Measurements from ENCODE around the gene TSPAN18.

Gene TSPAN18

DNA sequence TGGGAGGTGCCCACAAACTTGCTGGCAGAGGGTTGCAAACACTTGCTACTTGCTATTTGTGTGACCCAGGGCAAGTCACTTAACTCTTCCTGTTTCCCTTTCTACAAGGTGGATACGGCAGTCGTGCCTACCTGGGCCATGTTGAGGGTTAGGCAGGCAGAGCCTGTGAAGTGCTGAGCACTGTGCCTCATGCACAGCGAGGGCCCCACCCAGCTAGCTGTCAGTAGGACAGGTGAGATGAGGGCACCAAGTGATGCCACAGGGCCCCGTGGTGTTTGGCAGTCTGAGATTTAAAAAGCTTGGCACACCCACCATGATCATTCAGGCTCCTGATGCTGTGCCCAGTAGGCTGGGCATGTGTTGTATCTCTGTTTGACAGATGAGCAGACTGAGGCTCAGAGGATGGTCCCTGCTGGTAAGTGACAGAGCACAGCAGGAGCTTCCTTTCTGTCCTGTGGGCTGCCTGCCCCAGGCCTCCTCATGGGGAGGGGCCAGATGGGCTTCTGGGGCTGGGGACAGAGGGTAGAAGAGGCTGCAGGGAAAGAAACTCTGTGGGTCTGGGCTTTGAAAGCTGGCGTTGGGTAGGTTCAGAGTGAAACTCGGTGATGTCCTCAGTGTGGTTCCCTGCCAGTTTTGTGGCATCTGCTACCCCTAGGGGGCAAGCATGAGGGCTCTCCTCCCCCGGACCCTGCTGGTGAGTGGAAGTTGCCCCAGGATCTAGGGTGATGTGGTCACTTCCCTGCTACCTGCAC is 59.3 kb downstream of the TSPAN18 start (continued):
- TF ChIP-seq ZBTB1 (tag by site-specific recombination; IDR thresholded peaks at IDR 0.05) (no peak), ZIC2 (tag by site-specific recombination; IDR thresholded peaks at IDR 0.05) (peak; percentile 68)
- TF ChIP-seq, protein P1, sequence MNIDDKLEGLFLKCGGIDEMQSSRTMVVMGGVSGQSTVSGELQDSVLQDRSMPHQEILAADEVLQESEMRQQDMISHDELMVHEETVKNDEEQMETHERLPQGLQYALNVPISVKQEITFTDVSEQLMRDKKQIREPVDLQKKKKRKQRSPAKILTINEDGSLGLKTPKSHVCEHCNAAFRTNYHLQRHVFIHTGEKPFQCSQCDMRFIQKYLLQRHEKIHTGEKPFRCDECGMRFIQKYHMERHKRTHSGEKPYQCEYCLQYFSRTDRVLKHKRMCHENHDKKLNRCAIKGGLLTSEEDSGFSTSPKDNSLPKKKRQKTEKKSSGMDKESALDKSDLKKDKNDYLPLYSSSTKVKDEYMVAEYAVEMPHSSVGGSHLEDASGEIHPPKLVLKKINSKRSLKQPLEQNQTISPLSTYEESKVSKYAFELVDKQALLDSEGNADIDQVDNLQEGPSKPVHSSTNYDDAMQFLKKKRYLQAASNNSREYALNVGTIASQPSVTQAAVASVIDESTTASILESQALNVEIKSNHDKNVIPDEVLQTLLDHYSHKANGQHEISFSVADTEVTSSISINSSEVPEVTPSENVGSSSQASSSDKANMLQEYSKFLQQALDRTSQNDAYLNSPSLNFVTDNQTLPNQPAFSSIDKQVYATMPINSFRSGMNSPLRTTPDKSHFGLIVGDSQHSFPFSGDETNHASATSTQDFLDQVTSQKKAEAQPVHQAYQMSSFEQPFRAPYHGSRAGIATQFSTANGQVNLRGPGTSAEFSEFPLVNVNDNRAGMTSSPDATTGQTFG (tag by site-specific recombination; IDR thresholded peaks at IDR 0.05; ENCODE audit: borderline replicate concordance) = no peak

- no peaks in the 10 kb centered on the region for H3K9me3 ChIP-seq (ENCODE audit: control insufficient read depth, insufficient read depth, low read depth, low read length)
- no peak overlapping the region for H3K4me3 ChIP-seq (ENCODE audit: low read depth, low read length)
- TF ChIP-seq ZSCAN30 (tag by site-specific recombination; IDR thresholded peaks at IDR 0.05) (no peak), ZNF157 (tag by site-specific recombination; IDR thresholded peaks at IDR 0.05) (no peak), ZNF518A (tag by site-specific recombination; conservative IDR thresholded peaks at IDR 0.05; ENCODE audit: low read depth) (no peak)
- TF ChIP-seq, protein P2, sequence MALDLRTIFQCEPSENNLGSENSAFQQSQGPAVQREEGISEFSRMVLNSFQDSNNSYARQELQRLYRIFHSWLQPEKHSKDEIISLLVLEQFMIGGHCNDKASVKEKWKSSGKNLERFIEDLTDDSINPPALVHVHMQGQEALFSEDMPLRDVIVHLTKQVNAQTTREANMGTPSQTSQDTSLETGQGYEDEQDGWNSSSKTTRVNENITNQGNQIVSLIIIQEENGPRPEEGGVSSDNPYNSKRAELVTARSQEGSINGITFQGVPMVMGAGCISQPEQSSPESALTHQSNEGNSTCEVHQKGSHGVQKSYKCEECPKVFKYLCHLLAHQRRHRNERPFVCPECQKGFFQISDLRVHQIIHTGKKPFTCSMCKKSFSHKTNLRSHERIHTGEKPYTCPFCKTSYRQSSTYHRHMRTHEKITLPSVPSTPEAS (tag by site-specific recombination; IDR thresholded peaks at IDR 0.05) = no peak
- no peaks in the 10 kb centered on the region for H3K36me3 ChIP-seq (ENCODE audit: control insufficient read depth in 2 of 2, insufficient read depth in 1 of 2, low read length in 2 of 2)
- POLR2A ChIA-PET = no interaction called here
- CTCF ChIA-PET = interaction anchor here (0.6 to 1.6 kb wide), 3 partner anchors 49 to 165 kb away, joined by 3 to 6 read pairs (median 3); no protein-coding TSS in a partner anchor
- H3K4me1 ChIP-seq (ENCODE audit: control insufficient read depth, insufficient read depth, low read length) = no peaks in the 10 kb centered on the region
- H3K27ac ChIP-seq (ENCODE audit: extremely low read depth, low read depth, low read length) = no peak overlapping the region
Observed at GRCh38 chr11:44787070-44787469, 60.3 kb downstream of the TSPAN18 start.

GRCh38 chr11:44787981-44788380 is 61.2 kb downstream of the TSPAN18 start:
- Histone ChIP-seq H3K4me1 (ENCODE audit: control insufficient read depth, insufficient read depth, low read length) (no peaks in the 10 kb centered on the region), H3K4me3 (ENCODE audit: low read depth, low read length) (no peak overlapping the region), H3K36me3 (ENCODE audit: control insufficient read depth in 2 of 2, insufficient read depth in 1 of 2, low read length in 2 of 2) (no peaks in the 10 kb centered on the region), H3K27ac (ENCODE audit: extremely low read depth, low read depth, low read length) (no peak overlapping the region), H3K9me3 (ENCODE audit: control insufficient read depth, insufficient read depth, low read depth, low read length) (no peaks in the 10 kb centered on the region)
- POLR2A ChIA-PET = interaction anchor here (0.7 kb wide), 1 partner anchor 718 kb away, joined by 6 read pairs; no protein-coding TSS in a partner anchor
- CTCF ChIA-PET = interaction anchor here (0.5 to 3.3 kb wide), 2 partner anchors 12 to 1511 kb away, joined by 5 to 23 read pairs; no protein-coding TSS in a partner anchor
- TF ChIP-seq MEIS1 (CRISPR knock-in tag; IDR thresholded peaks at IDR 0.05; ENCODE audit: borderline replicate concordance) = no peak
- TF ChIP-seq ZBTB49 (tag by site-specific recombination; IDR thresholded peaks at IDR 0.05; ENCODE audit: low read depth) = no peak
- TF ChIP-seq SCRT2 (tag by site-specific recombination; IDR thresholded peaks at IDR 0.05) = no peak
- no peak for TF ChIP-seq ELK4 (IDR thresholded peaks at IDR 0.05; ENCODE audit: borderline replicate concordance, low read depth, low read length)
- TF ChIP-seq, protein P3, sequence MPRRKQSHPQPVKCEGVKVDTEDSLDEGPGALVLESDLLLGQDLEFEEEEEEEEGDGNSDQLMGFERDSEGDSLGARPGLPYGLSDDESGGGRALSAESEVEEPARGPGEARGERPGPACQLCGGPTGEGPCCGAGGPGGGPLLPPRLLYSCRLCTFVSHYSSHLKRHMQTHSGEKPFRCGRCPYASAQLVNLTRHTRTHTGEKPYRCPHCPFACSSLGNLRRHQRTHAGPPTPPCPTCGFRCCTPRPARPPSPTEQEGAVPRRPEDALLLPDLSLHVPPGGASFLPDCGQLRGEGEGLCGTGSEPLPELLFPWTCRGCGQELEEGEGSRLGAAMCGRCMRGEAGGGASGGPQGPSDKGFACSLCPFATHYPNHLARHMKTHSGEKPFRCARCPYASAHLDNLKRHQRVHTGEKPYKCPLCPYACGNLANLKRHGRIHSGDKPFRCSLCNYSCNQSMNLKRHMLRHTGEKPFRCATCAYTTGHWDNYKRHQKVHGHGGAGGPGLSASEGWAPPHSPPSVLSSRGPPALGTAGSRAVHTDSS (tag by site-specific recombination; IDR thresholded peaks at IDR 0.05) = no peak
